Activated CD8-positive, alpha-beta memory T cell treated with anti-CD3 and anti-CD28 coated beads for 48 hours (primary cell): ENCODE data around the gene DYNLT2.
"Not testable (repeated sequence)": the region's sequence is repeated elsewhere in the genome, so short reads cannot be mapped to it uniquely, and the experiment has no call there.

ENCODE experiments used
- DNase-seq, 3 experiments: peaks; one replicate each; pipeline ENCODE4 v3.0.0-alpha.2; 2020; ENCODE audit warnings: low read depth in 2 of 3, low spot score in 2 of 3

Gene DYNLT2

DNA sequence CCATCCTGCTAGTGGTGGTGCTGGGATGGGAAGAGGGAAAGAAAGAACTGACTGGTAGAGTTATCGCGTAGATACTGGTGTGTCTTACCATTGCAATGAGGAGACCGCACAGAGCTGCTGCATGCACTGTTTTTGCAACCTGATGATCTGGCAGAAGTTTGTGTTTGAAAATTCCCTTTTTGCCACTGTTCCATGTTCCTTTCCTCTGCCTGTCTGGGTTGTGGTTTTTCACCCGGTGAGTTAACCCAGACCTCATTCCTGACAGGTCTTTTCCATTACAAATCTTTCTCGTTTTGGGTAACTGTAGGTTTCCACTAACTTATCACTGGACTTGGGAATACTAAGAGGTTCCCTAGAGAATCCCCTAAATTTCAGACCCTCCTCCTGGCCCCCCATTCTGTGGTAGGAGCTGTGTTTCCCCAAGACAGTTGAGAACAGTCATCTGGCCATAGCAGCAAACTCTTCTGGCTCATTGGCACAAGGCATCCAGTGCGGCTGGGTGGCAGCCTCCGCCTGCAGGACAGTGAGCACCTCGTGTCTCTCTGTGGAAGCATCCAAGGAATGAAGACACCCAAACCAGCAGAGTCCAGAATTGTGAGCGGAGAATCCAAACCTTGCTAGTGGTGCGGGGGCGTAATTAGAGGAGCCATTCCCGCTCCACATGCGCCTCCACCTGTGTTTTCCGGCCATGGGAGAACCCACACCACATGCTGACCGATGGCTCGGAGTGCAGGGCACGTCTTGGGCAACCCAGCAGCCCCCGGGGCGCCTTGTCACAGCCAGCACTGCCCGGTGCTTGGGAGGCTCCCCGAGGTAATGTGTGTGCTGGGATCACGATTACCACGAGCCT is 32.8 kb upstream of the DYNLT2 start:
- DNase-seq: no peak

GRCh38 chr6:169783401-169783800 is 32.0 kb upstream of the DYNLT2 start:
- DNase-seq: no peak

- no peak for DNase-seq
Measured at GRCh38 chr6:169782966-169783365, 31.6 kb upstream of the DYNLT2 start.

DNA sequence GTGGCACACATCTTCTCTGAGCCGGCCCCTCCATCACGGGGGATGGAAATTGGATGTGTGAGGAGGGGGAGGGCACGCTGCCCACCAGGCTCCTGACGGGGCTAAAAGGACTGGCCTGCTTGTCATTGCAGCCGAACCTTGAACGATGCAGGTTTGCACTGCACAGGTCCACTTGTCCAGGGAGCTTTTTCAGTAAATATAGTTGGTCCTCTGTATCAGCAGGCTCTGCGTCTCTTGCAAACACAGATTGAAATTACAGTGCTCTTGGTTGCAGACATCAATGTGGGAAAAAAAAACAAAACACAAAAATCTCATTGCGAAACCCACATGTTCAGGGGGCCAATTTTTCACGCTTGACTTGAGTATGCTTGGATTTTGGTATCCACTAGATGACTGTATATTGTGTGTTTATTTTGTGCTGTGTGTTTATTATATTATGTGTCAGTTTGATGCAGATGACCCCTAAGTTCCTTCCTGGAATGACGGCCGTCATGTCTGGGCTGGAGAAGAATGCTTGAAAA is 29.3 kb upstream of the DYNLT2 start:
- no peak for DNase-seq

DNA sequence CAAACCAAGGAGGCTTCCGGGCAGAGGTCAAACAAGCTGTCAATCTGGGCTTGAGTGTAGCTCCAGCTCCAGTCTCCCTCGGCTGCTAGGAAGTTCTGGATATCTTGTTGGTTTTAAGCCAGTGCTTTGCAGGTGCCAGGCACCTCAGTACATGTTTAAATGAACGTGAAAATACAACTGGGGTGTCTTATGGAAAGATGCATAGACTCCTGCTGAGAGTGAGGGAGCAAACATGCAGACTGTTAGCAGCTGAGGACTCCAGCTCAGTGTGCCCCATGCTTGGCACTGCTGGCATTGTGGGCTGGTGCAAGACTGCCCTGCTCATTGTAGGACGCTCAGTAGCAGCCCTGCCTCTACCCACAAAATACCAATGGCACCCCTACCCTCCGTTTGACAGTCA is 28.5 kb upstream of the DYNLT2 start:
- DNase-seq: no peak

GRCh38 chr6:169779092-169779815 is 27.9 kb upstream of the DYNLT2 start:
- DNase-seq: no peak

DNA sequence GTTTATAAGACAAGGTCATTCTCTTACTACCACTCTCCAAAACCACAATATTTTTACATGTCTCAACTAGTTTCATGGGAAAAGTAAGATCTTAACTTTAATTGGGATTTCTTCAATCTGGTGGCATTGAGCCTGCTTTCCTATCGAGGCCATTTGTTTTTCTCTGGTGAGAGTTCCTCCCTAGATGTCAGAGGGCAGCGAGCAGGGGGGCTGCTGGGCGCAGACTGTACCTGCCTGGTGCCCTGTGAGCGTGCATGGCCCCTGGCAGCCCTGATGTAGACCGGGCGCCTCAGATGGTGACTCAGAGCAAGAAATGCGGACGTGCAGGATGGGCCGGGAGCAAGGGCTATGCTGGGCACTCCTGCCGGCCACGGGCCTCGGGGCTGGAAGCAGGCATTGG is 27.3 kb upstream of the DYNLT2 start:
- no peak for DNase-seq

DNA sequence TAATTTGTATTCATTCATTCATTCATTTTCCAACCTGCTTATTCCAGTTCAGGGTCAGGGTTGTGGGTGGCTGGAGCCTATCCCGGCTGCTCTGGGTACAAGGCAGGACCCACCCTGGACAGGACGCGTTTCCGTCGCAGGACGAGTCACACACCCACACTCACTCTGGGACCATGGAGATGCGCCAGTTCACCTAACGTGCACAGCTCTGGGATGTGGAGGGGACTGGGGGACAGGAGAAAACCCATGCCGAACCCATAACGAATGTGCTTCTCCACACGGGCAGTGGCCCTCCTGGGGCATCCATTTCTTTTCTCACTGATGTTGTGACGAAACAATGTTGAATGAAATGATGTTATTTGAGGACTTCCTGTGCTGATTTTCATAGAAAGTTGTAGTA is 26.5 kb upstream of the DYNLT2 start:
- no peak for DNase-seq

- DNase-seq: no peak
Measured at GRCh38 chr6:169776379-169776778, 25.0 kb upstream of the DYNLT2 start.

GRCh38 chr6:169775321-169775720 is 23.9 kb upstream of the DYNLT2 start:
- DNase-seq: no peak

DNA sequence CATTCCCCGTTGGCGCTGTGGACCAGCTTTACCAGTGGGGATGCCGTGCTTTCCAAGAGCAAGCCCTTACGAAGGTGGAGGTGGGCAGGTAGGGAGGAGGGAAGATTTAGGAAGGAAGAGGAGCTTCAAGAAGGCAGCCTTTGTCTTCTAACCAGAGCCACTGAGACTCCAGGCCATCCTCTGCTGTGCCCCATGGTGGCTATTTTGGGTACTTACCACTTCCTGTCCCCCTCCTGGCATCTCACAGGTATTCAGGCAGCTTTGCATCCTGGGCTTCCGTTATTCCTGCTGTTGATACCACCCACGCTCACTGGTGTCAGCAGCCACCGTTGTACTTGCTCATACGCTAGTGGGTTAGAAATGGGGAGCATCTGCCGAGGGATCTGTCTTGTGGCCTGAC is 23.0 kb upstream of the DYNLT2 start:
- no peak for DNase-seq

DNA sequence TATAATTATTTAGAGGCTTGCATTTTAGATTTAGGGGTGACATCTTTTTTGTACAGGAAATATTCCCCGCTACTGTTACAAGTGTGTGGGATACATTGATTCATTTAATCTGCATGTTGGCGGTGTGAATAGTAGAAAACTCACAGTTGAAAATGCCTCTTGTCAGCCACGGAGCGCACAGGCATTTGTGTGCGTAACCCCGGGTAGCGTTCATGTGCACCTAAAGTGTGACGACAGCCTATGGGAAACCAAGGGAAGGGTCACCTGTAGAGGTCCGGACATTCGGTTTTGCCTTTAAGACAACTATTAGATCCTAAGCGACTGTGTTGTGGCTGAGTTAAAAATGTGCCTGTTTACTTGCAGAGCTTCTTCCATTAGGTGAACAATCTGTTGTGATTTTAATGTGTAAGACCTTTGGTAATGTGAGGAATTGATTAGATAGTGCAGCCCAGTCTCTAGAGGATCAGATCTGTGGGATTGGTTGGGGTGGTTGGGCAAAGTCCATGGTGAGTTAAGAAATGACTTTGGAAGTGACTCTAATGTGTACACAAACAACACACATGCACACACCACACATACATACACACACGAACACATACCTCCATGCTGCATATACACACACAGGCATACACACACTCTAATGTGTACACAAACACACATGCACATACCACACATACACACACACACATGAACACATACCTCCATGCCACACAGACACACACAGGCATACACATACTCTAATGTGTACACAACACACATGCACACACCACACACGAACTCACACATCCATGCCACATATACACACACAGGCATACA is 15.8 kb upstream of the DYNLT2 start:
- no peak for DNase-seq

GRCh38 chr6:169766232-169766631 is 14.9 kb upstream of the DYNLT2 start:
- DNase-seq: no peak

GRCh38 chr6:169765789-169766188 is 14.4 kb upstream of the DYNLT2 start:
- DNase-seq: not testable (repeated sequence)

GRCh38 chr6:169763881-169764280 is 12.5 kb upstream of the DYNLT2 start:
- DNase-seq: no peak

GRCh38 chr6:169763308-169763707 is 11.9 kb upstream of the DYNLT2 start:
- DNase-seq: no peak

- DNase-seq: no peak
Measured at GRCh38 chr6:169755162-169755561, 3.8 kb upstream of the DYNLT2 start.

GRCh38 chr6:169752074-169752623 is 777 bp upstream of the DYNLT2 start:
- no peak for DNase-seq

DNA sequence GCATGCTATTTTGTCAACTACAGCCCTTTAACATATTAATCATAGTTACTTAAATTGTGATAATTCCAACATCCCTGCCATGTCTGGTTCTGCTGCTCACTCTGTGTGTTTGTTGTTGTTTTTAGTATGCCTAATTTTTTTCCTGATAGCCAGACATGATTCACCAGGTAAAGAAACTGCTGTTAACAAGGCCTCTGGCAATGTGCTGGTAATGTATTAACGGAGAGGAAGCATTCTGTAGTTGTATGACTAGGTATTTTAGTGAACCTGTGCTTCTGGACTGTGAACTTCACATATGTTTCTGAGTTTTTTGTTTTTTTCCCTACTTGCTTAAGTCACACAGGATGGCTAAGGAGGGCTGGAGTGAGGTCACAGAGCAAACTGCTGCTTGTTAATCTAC is 4.8 kb downstream of the DYNLT2 start:
- DNase-seq: no peak

- no peak for DNase-seq
Measured at GRCh38 chr6:169745405-169745804, 6.0 kb downstream of the DYNLT2 start.

GRCh38 chr6:169741344-169741743 is 10.0 kb downstream of the DYNLT2 start:
- no peak for DNase-seq
